ENCODE results near the gene NAT8.
"Not testable (repeated sequence)": the region's sequence is repeated elsewhere in the genome, so short reads cannot be mapped to it uniquely, and the experiment has no call there.

- TF ChIP-seq CTCF (IDR thresholded peaks at IDR 0.05; ENCODE audit: low read depth, low read length, poor library complexity, severe bottlenecking) = peak; percentile 59
- not testable (repeated sequence) for TF ChIP-seq EZH2phosphoT487 (IDR thresholded peaks at IDR 0.05; ENCODE audit: borderline replicate concordance, low read length)
Measured at GRCh38 chr2:73679951-73680571, 37.8 kb upstream of the NAT8 start.
